GM12891 (cell line): Measurements from ENCODE around the gene RDH13.

ENCODE experiments used
- POLR2A ChIP-seq: IDR thresholded peaks from 2 replicates; pipeline ENCODE4 v1.6.1; 2011; ENCODE audit warnings: low read depth, low read length, control low read depth
- POLR2AphosphoS5 ChIP-seq: IDR thresholded peaks from 2 replicates; pipeline ENCODE4 v1.6.1; 2011; ENCODE audit warnings: low read depth, low read length, control low read depth
- TAF1 ChIP-seq: IDR thresholded peaks from 2 replicates; pipeline ENCODE4 v1.6.1; 2011; ENCODE audit warnings: low read depth, low read length, control low read depth

DNA sequence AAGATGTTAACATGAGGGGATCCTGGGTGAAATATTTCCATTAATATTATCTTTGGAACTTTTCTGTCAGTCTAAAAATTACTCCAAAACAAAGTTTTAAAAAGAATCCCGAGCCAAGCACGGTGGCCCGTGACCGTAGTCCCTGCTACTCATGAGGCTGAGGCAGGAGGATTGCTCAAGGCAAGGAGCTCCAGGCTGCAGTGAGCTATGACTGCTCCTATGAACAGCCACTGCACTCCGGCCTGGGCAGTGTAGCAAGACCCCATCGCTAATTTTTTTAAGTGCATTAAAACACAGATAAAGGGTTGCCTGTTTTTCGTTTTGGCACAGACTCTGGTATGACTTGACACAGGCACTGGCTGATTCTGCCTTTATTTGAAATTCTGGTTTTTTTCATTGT, 31.8 kb downstream of the RDH13 start:
- TF ChIP-seq POLR2A (no peak), POLR2AphosphoS5 (no peak), TAF1 (no peak)
